Right lobe of liver (tissue), 4 donors: ENCODE data around the gene MEI1.

Source experiments
- CTCF ChIP-seq, 4 donors: fragments of 200-600 bp in 3 of 4; fragments of 450-650 bp in 1 of 4; IDR thresholded peaks; one replicate each; pipeline versions ENCODE4 v1.5.1 to v1.8.0; 2016 to 2022; ENCODE audit warnings: antibody characterized with exemption in 4 of 4, mild to moderate bottlenecking in 2 of 4
- POLR2A ChIP-seq: fragments of 450-650 bp; IDR thresholded peaks from one replicate; pipeline ENCODE4 v1.6.1; 2017; ENCODE audit warnings: antibody characterized with exemption, mild to moderate bottlenecking
- donor health status: DM: no; HTN: no; CAD: no.
- donor health status: DM: no; HTN: no; CAD: no.
- donor health status: DM: no; HTN: yes; CAD: no.

GRCh38 chr22:41681616-41682015, 17.7 kb upstream of the MEI1 start:
- TF ChIP-seq CTCF (IDR thresholded peaks at IDR 0.05) (no peak), POLR2A (no peak)
